Measurements from ENCODE around the gene AMH.

DNA sequence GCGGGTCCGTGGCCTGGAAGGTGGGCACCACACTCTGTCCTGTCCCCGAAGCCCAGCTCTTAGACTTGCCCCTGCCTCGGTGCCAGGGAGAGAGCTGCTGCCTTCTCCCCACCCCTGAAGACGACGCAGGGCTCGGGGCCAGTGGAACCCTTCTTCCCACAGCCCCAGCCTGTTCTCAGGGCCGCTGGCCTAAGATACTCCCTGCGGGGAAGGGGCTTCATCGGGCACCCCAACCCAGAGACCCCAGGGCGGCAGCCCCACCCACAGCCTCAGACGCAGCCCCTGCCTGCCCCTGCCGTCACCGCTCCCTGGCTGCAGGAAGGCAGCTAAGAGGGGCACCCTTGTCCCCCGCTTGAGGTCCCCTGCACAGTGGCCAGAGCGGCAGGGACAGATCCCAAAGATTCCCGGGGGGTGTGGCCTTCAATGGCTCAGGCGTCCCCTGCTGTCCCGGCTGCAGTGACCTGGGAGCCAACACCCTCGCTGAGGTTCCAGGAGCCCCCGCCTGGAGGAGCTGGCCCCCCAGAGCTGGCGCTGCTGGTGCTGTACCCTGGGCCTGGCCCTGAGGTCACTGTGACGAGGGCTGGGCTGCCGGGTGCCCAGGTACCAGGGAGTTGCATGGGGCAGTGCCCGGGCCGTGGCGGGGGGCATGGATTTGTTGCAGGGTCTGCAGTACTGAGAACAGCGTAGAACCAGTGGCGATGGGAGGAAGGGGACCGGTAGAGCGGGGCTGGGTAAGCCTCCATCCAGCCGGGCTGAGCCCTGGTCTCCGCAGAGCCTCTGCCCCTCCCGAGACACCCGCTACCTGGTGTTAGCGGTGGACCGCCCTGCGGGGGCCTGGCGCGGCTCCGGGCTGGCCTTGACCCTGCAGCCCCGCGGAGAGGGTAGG, 1.0 kb downstream of the AMH start:
- TF ChIP-seq, protein P1, sequence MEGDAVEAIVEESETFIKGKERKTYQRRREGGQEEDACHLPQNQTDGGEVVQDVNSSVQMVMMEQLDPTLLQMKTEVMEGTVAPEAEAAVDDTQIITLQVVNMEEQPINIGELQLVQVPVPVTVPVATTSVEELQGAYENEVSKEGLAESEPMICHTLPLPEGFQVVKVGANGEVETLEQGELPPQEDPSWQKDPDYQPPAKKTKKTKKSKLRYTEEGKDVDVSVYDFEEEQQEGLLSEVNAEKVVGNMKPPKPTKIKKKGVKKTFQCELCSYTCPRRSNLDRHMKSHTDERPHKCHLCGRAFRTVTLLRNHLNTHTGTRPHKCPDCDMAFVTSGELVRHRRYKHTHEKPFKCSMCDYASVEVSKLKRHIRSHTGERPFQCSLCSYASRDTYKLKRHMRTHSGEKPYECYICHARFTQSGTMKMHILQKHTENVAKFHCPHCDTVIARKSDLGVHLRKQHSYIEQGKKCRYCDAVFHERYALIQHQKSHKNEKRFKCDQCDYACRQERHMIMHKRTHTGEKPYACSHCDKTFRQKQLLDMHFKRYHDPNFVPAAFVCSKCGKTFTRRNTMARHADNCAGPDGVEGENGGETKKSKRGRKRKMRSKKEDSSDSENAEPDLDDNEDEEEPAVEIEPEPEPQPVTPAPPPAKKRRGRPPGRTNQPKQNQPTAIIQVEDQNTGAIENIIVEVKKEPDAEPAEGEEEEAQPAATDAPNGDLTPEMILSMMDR (optimal IDR thresholded peaks at IDR 0.05 in 1 of 3, IDR thresholded peaks at IDR 0.05 in 1 of 3, conservative IDR thresholded peaks at IDR 0.05 in 1 of 3; ENCODE audit: extremely low read depth in 1 of 3, insufficient read depth in 2 of 3, low read length in 3 of 3): no peak
- TF ChIP-seq EZH2 (IDR thresholded peaks at IDR 0.05; ENCODE audit: low read length): no peak

Measured in keratinocyte (primary cell).